RKO (cell line): Measurements from ENCODE around the gene FOXA2.
"Not testable (repeated sequence)": the region's sequence is repeated elsewhere in the genome, so short reads cannot be mapped to it uniquely, and the experiment has no call there.

ENCODE experiments used
- DNase-seq: peaks from one replicate; pipeline ENCODE4 v3.0.0-alpha.2; 2016; ENCODE audit warnings: low spot score

FOXA2 gene

DNA sequence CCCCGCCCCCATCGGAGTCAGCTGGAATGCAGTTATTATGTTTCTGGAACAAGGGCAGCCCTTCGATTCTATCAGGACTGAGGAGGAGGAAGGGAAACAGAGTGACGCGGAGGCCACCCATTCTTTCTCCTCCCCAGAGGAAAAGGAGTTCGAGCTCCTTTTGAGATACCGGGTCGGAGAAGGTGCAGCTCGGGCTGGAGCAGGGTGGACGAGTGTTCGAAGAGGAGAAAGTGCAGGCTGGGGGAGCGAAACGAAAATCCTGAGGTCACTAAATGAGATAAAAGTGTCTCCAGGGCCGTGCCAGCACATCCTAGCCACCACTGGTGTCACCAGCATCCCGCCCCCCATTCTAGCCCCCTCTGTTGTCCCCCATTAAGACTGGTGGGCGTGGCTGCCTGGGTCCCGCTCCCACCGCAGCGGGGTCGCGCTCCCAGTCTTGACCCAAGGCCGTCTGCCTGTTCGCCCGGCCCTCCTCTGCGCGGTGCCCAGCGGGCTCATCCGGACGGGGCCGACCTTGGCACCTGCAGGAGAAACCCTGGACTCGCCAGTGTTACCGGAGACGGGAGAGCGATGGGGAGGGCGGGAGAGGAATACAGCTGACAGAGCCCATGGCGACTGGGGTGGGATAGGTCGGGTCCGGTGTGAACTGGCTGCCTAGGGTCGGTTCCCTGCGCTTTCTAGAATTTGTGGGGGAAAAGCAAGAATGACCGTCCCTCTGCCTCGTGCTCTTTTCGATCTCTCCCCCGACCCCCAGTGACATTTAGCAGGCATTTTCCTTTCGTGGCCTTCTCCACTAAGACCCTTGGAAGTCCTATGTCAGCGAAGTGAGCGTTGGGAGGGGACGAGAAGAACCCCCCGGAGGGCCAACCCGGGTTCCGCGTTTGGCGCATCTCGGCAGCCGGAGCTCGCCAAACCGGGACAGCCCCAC, 16.2 kb downstream of the FOXA2 start:
- no peak for DNase-seq

DNA sequence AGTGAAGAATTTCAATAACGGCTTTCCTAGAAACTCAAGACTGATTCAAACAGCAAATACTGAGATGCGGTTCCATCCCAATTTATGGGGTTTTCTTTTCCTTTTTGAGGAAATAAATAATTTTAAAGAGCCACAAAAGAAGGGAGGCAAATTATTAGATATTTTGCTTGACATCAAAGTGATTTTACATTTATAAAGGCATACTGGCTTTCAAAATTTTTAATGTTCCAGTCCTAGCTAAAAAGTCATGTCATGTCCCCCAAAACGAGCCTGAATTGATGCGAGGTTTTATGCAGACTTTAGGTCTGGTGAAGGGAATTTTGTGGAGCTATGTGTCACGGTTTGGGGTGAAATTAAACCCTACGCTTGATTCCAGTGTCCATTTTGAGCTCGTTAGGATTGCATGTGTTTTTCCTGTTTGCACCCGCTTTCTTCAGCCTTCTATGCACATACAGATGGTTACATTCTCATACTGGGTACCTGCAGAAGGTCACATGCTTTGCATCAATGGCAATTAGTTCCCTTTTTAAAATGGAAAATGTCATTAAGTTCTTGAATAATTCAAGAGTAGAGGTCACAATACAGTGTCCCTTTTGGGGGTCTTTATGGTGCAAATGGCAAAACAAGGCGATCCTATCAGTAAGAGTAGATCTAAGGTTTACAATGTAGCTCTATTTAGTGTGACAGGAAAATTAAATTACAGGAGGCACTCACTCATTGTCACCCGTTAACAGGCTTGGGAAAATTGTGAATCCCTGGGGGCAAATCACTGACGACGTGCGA, 17.3 kb downstream of the FOXA2 start:
- no peak for DNase-seq

DNA sequence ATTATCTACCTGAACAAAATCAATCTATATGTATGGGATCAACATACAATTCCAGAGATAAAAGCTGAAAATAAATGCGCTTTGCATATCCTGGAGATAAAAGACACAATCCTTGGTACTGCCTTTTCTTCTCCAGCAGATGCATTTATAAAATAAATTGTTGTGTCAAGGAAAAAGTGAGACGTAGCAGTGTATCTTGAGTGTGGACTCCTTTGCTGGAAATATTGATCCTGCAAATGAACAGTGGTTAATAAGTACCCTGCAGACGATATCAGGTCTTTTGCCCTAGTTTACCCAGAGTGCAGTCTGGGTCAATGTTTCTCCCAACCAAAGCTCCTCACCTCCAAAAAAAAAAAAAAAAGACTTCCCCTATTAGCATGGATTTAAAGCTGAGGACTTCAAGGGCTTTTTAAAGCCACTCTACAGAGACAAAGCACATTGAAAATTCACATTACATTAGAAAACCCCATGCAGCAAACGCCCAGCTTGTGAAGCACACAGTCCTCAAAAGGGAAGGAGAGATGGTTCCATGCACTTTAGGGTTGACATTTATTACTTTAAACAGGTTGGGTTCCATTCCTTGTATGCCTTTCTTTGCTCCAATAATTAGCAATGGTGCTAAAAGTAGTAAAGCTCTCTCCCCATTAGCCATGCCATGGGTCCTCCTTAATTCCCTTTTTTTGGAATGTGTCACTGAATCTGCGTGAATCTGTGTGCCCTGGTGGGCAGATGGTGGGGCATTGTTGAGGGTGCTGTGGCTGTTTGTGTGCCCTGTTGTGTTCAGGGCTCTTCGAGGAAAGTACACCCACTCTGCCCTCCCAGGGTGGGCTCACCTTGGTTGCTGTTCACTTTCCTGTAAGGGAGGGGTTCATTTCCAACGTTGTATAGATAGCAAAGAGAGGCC, 21.1 kb downstream of the FOXA2 start:
- DNase-seq: no peak

DNA sequence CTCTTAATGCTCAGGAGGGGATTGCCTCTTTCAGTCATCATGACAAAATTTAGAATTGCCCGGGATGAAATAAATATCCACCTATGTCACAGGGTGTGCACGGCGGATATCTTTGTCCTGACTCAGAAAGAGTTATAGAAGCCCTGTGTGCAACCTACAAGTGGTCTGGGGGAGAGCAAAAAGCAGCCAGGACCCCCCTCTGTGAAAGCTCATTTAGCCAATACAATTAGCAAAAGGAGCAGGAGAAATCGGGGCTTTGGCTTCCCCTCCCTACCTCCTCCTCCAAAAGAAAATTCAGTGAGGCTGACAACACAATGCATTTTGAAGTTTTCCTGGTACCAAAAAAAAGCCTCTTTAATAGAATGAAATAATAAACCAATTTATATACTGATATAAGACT, 21.8 kb downstream of the FOXA2 start:
- no peak for DNase-seq

DNA sequence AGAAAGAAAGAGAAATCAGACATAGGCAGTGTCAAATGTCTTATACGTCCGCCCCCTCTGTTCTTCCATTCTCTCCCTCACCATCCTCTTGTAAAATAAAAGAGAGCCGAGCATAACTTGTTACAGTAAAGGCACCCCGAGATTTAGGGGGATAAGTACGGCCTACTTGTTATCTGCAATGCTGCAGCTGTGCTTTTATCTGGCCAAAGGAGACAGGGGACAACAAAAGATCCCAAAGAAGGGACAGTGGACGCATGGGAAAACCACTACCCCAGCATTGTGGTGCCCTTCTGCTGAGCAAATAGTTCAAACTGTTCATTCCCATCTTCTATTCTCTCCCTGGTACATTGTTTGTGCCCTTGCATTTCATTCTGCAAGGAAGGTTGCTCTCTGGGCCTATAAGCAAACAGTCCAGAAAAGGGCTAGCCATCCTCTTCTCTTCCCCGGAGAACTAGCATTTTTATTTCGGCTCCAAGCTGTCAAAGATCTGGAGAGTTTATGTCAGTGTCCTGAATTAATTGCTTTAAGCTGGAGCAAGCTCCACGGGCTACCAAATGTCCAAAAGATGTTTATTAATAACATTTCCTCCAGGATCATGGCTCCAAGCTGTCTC, 22.3 kb downstream of the FOXA2 start:
- DNase-seq: no peak

DNA sequence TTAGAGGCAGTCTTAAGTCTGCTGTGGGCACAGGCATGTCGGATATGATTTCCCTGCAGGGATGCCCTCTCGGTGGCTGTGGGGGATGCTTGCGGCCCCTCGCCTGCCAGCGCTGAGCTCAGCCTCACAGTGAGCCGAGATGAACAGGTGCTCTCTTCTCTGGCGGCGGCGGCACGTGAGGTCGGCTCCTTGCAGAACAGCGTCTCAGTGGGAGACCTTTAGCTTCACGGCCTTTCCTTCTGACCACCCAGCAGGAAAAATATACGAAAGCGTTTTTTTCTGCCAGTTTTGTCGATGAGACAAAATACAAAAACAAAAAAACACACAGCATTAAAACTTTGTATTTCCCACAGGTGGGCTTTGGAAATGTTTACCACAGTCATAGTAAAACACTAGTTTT, 23.6 kb downstream of the FOXA2 start:
- no peak for DNase-seq

DNA sequence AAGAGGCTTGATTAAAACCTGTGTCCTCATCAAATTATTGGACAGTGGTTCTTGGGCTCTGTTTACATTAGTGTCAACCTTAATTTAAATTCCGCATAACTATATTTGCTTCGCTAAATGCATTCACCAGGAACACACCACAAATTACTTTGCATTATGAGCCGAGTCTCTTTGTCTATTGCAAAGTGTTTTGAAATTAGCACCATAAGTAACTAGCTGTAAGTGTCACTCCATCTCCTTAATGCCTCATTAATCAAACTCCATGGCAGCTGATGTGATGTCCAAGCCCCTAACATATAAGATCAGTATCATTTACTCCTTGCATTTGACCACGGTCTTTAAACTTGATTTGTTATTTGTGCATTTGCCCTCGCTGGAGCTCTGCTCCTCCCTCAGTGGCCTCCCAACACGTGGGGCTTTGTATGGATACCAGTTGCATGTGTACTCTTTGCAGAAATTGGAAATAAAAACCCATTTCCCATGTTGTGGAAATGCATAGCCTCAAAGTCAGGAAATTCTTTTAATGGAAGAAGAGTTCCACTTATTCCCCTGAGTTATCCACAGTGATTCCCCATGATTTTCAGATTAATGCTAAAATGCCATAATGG, 24.6 kb downstream of the FOXA2 start:
- DNase-seq: no peak

DNA sequence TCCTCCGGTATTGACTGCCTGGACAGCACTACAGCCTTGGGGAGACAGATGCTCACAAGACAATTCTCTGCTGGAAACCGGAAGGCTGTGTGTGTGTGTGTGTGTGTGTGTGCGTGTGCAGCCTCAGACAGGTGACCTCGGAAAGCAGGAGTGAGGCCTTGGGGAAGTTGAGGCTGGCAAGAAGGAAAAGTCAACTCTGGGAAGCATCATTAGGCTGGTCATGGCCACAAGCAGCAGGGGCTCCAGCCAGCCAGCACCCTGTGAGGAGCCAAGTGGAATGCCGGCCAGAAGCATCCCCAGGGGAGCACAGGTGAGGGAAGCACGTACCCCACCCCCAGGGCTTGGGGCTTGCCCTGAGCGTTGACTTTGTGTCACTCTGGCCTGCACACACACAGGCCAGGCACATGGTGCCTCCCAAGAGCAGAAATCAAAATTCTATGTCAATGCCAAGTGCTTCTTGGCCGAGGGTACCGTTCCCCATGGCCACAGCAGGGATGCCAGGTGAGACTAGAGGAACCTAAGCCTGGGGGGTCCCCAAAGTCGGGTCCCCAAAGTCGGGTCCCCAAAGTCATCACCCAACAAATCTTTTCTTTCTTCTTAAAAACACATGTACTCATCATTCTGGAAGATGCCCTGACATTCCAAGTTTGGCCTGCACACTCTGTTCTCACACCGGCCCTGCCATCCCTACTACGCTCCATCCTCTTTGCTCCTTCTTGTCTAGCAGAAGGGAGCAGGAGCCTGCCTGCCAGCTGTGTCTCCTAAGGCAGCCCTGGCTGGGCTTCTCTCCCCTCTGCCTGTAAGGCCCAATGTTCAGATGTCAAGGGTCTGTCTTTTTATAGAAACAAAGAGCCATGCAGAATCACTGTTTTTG, 26.7 kb downstream of the FOXA2 start:
- DNase-seq: no peak

DNA sequence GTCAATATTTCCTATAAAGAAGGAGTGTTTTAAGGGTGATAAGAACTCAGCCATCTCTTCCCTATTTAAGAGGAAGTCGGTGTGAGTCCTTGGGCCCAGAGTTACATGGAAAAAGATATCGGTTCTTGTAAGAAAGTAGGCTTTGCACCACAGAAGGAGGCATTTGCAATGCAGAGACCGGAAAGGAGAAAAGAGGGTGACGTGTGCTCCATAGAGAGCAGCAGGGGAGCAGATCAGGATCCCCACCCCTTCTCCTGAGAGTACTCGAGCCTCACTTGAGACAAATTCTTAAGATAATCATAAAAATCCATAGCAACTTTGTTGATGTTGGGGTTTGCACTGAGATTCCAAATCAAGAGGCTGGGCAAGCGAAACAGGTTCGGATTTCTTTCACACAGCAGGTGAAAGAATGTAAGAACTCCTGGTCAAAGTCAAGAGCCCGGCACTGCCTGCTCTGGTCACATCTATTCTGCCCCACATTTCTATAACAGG, 27.8 kb downstream of the FOXA2 start:
- no peak for DNase-seq

DNA sequence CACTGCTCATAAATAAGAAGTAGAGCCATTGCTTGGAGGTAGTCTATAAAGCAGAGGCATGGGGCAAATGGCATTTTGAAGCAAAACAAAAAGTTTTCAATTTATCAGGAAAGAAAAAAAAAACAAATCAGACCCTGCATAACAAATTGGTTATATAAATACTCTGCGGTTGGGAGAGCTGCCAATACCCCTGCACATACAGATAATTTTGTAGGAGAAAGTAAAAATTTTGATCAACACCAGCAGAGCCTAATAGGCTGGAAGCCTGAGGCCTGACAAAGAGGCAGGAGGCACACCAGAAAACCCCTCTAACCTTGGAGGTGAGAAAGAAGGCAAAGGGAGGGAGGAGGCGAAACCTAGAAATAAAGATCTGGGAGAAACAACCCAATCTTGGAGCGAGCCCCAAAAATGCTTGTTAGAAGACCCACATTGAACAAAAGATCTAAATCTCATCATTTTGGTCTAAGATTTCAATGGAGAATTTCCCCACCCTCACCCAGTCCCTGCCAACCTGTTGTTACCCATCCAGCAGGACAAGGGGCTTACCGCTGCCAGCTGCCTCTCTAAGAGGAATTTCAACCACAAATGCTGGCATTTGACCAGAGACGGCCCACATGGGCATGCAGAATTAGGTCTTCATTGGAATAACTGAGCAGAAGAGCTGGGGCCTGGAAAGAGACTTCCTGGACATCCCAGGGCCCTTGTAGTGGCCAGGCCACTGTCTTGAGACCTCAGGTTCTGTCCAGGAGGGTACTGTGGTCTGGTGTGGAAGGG, 28.4 kb downstream of the FOXA2 start:
- no peak for DNase-seq

DNA sequence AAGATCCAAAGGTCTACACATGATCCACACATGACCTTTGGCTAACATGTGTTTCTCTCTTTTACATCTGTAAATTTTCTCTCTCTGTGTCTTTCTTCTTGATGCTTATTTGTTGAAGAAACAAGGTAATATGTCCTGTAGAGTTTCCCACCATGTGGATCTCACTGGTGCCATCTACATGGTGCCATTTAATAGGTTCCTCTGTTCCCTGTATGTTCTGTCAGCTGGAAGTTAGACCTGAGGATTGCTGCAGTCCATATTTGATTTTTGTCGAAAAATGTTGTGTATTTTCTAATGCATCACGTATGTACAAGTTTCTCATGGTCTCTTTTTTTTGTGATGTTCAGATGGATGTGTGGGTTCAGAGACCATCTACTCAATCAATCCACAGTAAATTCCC, 30.0 kb downstream of the FOXA2 start:
- no peak for DNase-seq

DNA sequence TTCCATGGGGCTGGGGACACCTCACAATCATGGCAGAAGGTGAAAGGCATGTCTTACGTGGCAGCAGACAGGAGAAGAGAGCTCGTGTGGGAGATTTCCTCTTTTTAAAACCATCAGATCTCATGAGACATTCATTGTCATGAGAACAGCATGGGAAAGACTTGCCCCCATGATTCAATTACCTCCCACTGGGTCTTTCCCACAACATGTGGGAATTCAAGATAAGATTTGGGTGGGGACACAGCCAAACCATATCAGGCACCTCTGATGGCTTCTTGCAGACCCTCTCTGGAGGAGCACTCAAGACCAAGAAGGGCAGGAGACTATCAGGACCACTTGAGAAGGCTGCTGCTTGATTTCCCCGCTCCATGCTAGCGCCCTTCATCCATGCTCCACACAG, 33.9 kb downstream of the FOXA2 start:
- DNase-seq: not testable (repeated sequence)

DNA sequence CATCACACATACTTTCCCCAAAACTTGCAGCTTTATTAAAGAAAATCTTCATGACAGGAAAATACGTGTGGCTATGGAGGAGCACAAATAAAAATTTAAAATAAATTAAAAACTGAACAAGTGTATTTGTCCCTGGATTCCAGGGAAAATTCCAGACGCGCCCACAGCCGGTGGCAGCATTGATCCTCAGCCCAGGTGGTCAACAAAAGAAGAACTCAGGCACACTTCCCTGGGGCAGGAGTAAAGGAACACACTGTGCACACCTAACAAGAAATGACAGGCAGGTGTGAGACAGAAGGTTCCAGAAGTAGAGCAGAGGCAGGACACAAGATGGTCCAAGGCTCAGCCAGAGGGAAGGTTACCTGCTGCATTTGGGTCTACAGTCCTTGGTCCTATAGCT, 36.3 kb downstream of the FOXA2 start:
- no peak for DNase-seq

DNA sequence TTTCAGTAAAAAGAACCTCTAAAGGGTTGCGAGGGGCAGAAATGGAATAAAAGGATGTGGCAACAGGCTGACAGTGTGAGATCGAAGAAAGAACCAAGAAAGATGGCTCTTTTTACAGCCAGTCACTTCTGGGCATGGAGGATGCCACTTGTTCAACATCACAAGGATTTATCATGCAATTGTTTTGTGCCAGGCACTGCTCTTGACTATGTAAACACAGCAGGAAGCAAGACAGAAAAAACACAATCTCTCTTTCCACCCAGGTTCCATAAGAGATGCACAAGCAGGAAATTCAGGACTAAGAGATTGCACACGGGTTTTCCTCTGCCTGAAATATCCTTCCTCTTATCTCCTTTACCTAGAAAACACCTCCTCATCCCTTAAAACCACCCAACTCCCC, 38.0 kb downstream of the FOXA2 start:
- DNase-seq: no peak

DNA sequence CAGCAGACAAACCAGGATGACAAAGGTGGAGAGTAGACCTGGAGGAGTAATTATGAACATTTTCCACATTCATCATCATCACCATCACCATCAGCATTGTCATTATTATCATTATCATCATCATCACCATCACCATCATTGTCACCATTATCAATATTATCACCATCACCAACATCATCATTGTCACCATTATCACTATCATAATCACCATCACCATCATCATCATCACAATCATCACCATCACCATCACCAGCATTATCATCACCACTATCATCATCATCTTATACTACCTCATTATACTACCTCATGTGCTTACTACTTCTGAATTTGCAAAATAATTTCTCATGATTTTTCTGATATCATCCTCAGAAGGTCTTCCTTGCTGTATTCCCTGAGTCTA, 39.3 kb downstream of the FOXA2 start:
- no peak for DNase-seq

DNA sequence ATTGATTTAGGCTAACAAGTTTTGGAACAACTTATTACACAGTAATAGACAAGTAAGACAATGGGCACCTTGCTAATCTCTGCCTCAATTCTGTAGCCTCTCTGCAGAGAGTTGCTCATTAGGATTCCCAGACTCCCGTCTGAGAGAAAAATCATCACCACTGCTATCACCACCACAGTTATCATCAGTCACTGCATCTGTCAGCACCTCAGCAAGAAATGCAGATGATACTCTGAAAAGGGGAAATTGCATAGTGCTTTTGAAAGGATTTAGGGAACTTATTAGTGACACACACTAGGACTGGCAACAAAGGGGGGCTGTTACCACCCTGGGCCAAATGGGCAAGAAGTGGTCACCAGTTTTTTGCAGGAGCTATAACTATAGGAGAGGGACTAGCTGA, 39.9 kb downstream of the FOXA2 start:
- DNase-seq: no peak

DNA sequence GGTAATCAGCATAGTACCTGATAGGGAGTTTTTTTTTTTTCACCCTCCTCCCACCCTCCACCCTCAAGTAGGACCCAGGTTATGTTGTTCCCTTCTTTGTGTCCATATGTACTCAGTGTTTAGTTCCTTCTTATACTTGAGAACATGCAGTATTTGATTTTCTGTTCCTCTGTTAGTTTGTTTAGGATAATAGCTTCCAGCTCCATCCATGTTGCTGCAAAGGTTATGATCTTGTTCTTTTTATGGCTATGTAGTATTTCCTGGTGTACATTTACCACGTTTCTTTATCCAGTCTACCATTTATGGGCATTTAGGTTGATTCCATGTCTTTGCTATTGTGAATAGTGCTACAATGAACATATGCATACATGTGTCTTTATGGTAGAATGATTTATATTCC, 41.9 kb downstream of the FOXA2 start:
- no peak for DNase-seq

DNA sequence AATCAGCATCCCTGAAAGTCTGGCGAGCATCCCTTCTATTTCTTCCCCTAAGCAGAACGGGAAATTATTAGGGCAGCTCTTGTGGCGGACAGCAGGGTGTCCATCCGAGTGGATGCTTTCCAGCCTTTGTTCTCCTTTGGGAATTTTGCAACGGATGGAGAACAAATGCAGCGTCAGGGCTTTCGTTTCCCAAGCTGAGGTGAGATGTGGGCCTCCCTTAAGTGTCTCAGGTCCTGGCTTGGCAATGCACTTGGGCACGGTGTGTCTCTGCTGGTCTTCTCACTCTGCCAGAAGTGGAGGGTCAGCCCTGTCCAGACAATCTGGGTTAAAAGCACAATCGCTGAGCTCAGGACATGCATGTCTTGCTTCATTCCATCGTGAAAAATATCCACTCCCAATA, 43.5 kb downstream of the FOXA2 start:
- DNase-seq: no peak

DNA sequence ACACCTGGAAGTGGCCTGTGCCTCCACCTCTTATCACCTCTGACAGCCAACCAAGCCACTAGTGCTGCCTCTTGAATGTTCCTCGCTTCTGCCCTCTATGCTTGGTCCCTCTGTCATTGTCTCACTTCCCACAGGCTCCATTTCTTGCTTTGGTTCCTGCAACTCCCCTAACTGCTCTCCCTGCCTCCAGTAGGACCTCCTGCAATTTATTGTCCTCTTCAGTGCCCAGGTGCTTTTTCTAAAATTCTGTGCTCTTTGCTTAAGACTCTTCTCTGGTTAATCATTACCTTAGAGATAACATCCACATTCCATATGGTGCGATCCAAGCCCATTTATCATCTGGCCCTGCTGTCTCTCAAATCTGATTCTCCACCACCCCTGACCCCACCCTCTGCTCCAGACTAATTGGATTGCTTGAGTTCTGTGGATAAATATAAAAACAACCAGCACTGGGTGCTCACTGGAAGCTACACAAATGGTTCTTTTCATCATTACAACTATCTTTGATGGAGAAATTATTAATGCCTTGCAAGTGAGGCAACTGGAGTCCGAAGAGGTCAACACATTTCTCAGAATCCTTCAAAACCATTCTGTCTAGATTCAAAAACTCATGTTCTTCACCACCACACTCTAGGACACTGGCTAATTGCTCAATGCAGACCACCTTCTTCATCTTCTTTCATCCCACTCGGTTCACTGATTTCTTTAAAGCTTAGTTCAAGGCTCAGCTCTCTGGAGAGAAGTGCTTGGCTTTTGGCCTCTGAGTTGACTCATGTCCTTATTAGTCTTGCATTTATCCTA, 47.2 kb downstream of the FOXA2 start:
- DNase-seq: no peak
